ENCODE data around the gene KDM4C.

KDM4C gene

DNA sequence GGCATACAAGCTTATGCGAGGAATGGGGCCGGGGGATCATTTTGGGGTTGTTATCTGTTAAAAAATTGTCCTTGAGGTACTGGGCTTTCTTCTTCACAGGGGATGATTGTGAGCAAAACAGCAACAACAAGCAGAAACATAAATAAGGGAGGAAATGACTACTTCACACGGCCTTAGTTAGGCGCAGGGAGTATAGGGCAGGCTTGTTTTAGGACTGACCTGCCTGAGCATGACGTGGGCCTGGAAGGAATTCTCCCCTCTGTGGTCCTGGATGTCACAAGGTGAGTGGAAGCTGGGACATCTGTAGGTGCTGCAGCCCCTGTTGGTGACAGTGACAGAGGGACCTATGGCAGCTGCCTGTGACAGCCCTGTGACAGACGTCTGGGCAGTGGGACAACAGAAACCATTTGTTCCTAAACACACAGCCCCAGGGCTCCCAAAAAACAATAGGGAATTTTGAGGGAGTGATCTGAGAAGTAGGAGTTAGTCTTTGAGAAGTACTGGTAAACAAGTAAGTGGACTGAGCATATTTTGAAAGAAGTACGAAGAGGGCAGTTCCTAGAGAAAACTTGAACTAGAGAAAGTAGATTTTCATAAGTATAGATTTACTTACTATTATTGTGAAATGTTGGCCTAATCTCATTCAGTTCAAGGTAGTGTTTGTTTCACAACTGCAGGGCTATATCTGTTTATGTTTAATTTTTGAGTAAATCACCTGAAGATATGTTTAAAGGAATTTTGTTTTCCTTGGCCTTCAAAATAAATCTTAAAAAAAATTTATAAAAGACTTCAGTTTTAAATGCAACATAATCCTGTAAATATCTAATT is 113.1 kb downstream of the KDM4C start:
- no peak for DNase-seq

DNA sequence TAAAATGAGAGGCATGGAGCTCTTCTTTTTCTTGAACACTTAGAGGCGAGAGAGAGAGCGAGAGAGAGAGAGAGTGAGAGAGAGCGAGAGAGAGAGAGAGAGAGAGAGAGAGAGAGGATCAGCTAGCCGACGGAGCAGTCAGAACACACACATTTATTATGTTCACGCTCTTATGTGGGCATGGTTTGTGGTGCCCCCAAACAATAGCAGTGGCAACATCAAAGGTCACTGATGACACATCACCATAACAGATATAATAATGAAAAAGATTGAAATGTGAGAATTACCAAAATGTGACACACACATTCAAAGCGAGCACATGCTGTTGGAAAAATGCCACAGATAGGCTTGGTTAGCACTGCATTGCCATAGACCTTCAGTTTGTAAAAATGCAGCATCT is 116.1 kb downstream of the KDM4C start:
- DNase-seq, result no peak

- no peak for DNase-seq
These were observed 118.6 kb downstream of the KDM4C start for GRCh38 chr9:6876195-6876894.

DNA sequence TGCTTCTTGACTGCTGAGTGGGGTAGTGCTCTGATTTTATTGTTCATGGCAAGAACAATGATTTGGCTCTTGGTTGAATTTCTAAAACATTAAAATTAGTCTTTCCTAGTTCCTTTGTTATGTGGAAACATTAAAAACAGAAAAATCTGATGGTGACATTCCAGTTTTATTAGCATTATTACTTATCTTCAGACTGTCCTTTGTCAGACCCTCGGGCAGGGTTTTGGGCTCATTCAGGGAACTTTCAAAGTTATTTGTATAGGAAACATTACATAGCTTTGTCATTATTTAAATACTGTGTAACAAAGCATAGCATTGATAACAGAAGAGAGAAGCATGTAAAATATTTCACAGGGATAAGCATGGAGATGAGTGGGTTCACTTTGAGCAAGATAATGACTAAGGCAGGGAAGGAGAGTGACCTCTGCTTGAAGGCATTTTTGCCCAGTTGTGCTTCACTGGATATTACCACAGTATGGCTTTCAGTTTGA is 119.9 kb downstream of the KDM4C start:
- no peak for DNase-seq

DNA sequence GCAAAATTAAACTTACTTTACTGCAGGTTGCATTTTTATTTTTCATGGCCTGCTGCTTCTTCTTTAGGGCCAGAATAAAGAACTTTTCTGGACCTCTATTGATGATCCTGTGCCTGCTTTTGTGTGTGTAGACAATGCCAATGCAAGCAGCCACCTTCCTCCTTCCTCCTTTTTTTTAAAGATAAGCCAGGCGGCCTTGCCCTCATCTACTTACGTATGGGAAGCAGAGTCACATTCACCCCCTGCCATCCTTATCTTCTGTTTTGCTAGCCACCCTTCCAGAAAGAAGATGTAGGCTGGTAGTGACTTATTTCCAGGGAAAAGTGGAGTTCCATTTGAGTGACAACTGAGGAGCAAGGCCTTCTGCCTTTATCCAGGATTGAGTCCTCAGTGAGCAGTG is 122.9 kb downstream of the KDM4C start:
- DNase-seq, result no peak

- DNase-seq, result no peak
These were observed 126.3 kb downstream of the KDM4C start for GRCh38 chr9:6884101-6884500.

DNA sequence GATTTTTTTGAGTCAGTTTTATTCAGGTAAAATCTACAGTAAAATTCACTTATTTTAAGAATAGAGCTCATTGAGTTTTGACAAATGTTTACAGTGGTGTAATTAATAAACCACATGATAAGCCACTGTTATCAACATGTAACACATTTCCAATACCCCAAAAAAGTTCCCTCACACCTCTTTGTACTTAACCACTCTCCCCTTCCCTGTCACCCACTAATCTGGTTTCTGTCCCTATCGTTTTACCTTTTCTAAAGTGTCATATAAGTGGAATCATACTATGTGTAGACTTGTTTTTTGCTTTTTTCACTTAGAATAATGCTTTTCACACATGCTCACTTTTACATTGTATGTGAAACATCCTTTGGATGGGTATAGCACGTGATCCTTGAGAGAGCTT is 127.2 kb downstream of the KDM4C start:
- no peak for DNase-seq

- DNase-seq, result no peak
These were observed 129.3 kb downstream of the KDM4C start for GRCh38 chr9:6887051-6887450.

GRCh38 chr9:6889868-6890267 is 132.1 kb downstream of the KDM4C start:
- DNase-seq, result no peak

DNA sequence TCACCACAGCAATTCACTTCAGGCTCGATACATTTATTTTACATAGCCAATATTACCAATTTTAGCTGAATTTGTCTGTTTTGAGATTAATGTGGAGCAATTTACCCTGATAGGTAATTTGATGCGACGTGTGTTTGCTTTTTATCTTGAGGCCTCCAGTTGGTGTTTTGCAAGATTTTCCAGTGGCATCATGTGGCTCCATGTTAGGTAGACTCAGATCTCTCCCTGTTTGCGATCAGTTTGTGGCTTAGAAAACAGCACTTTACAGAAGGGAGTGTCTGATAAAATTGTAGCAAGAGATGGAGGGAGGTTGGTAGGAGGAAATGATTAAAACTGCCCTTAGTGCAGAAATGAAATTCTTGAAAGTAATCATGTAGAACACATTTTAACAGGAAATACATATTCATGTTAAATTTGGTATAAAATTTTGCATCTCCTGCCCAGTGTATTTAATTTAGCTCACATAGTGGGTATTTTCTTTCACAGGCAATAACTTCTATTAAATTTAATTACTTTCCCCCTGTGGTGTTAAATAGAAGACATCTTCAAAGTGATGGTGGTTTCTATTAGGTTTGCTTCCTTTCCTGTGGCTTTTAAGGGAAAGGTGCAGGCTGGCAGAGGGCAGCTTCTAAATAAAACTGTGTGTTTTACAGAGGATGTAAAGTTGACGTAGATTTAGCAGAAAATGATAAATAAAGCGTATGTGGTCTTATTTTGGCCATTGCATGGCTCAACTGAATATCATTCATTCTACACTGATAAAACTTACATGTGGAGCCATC is 135.8 kb downstream of the KDM4C start:
- no peak for DNase-seq

GRCh38 chr9:6894135-6894534 is 136.4 kb downstream of the KDM4C start:
- DNase-seq, result no peak

DNA sequence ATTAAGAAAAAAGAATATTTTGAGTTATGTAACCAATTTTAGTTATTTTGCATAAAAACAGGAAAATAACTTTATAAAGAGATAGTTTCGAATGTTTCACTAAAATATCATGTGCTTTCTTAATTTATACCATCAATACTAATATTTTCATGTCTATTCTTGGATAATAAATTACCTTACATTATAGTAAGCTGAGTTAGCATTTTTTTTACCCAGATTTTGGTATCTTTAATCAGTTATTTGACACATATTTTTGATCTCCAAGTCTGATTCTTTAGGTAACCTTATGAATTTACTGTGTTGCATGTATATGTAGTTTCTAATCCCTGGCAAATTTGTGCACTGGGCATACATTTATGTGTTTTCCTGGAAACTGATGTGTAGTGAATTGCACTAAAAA is 138.0 kb downstream of the KDM4C start:
- no peak for DNase-seq

DNA sequence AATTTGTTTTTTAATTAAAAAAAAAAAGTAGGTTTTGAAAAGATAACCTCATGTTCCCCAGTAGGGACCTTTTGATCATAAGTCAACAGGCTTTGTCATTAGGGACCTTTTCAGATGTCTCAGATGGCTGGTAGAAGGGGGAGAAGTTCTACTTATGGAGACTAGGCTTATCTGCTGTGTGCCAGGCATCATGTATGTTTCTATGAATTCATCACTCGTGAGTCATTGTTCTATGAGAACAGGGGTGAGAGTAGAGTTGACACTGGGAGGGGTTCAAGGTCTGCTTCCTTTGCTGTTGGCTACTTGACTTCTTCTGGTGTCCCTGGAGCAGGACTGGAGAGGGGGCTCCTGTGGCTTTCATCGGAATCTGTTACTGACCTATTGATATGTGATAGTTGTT is 138.8 kb downstream of the KDM4C start:
- no peak for DNase-seq

DNA sequence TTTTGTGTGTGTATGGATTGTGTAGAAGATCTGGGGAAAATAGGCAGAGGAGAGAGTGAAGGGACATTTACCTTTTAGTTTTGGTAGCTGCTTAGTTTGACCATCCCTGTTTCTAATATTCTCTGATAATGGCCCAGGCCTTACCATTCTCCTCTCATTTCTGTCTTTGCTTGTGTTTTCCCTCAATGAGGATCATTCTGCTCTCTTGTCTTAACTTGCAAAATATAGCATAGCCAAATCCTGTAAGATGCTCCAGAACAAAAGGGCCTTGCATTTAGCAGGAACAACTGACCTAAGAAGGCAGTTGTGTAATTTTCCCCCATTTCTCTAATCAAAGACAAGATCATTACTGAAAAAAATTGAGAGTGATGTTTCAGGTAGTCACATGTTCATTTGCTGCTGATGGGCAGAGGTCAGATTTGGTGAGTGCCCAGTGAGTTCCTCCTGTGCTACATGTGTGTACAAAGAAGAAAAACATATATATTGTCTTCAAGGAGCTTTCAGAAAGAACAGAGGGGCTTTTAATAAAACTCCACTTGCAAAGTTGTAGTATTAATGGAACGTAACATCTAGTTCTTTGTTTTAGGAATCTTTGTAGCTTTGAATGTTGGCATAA is 139.5 kb downstream of the KDM4C start:
- DNase-seq, result no peak

- DNase-seq, result no peak
These were observed 140.1 kb downstream of the KDM4C start for GRCh38 chr9:6897898-6898302.

DNA sequence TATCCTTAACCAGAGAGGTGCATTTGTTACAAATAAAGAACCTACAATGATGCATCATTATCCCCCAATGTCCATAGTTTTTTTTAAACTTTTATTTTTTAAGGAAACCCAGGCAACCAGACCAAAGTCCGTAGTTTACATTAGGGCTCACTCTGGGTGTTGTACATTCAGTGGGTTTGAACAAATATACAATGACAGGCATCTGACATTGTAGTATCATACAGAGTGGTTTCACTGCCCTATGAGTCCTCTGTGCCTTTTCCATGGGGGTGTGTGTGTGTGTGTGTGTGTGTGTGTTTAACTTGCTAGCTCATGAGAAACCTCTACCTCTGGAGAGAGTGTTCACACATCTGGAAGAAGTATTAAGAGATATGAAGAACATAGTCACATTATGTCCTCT is 141.5 kb downstream of the KDM4C start:
- DNase-seq, result no peak

DNA sequence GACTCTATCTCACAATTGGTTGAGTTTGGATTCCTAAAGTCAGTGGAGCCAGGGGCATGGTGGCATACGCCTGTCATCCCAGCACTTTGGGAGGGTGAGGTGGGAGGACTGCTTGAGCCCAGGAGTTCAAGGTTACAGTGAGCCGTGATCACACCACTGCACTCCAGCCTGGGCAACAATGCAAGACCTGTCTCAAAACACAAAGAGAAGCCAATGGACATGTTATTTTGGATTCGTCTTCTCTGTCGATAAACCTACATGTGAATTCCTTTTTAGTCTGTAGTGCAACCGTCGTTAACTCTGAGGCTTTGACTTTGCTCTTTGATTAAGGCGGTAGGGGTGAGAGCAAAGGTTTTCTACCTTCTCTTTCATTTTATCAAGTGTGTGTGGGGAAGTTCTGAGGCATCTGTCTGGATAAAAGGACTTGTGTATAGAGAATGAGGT is 142.7 kb downstream of the KDM4C start:
- no peak for DNase-seq

DNA sequence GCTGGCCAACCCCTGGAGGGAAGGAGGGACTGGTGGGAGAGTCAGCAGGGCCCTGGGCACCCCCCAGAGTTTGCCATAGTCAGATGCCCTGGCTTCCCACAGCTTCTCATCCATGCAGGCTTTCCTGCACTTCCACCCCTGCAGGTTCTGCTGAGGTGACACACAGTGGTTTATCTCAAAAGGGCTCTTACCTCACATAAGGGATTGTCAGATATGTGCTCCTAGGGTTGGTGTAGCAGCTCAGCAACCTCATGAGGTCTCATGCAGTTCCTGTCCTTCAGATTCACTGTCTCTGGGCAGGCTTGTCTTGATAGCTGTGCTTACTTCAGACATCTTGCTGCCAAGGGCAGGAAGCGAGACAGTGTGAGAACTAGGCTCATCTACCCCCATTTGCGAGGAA is 143.4 kb downstream of the KDM4C start:
- DNase-seq, result no peak

DNA sequence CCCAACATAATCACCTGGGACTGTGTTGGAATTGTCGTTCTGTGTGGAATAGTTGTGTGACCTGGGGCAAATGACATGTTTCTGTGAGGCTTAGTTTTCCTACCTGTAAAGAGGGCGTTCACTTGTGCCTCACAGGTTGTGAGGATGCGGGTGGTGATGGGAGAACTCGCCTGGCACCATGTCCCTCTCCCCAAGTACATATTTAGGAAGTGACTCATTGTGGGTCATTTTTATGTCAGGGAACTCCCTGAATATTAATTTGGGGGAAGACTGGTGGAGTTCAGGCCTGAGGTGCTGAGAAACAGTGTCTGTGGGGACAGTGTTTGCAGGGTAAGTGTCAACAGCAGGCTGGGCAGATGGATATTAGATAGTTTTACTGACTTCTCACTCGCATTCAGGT is 144.7 kb downstream of the KDM4C start:
- DNase-seq, result no peak

DNA sequence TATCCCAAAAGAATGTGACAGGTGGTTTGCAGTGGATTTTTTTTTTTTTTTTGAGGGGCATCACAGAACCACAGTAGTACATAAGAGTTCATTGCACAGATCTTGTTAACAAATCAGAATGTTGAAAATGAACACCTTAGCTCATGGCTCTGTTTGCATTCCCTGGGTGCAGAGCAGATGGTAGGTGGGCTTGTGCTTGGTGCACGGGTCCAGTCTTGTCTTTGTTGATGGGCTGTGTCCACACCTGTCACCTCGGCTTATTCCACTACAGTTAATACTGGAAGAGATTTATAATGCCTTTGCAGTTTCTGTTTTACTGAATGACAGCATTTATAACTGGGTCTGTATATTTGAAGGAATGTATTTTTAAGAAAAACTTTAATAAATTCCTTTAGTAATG is 146.6 kb downstream of the KDM4C start:
- no peak for DNase-seq

DNA sequence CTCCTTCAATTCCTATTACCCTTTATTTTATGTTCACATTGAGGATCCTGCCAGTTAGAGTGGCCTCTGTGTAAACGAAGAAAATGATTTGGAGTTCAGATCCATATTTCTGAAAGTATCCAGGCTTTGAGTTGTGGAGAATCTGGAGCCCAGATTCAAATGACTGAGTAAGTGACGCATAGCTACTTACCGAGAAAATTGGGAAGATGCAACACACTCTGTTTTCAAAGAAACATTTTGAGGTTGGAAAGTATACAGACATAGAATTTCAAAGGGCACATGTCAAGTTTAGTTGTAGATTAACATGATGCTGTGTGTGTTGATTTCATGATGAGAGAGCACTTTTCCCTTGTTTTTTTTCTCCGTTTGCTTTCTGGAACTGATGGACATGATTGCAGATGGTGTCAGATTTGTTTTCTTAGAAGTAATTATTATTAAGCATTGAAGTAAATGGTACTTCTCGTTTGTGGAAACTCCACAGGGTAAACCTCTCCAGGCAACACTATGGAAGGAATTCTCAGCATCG is 148.1 kb downstream of the KDM4C start:
- no peak for DNase-seq

- no peak for DNase-seq
These were observed 150.1 kb downstream of the KDM4C start for GRCh38 chr9:6907772-6908381.

Data from stimulated activated CD4-positive, alpha-beta T cell treated with anti-CD3 and anti-CD28 coated beads, Interleukin-2, amount 100 ng/mL, for 24 hours (primary cell).